H1 (cell line): ENCODE data around the gene TTI1. TPM values are rescaled to one million over a fixed set of nuclear protein-coding genes. Genes with fewer than 3 reads are reported as not detected.

Source experiments
- CTCF ChIA-PET: fragments of 300-600 bp; sonication (Branson Sonifier 250); formaldehyde crosslinking; loops from one replicate; lab custom pipeline; 2021; ENCODE audit not compliant: partially characterized antibody; lab: Charles Lee
- POLR2A ChIA-PET: fragments of 300-600 bp; sonication (Branson Sonifier 250); formaldehyde crosslinking; loops from one replicate; lab custom pipeline; 2021; ENCODE audit warnings: inconsistent platforms; ENCODE audit not compliant: partially characterized antibody; lab: Charles Lee
- DNase-seq, 2 experiments: peaks; one replicate each; pipeline versions ENCODE4 v3.0.0 to v3.0.0-alpha.2; 2010 to 2022; ENCODE audit warnings: low spot score in 2 of 2, low read depth in 1 of 2, mixed read lengths in 1 of 2
- FAIRE-seq: peaks from 2 replicates; lab custom pipeline; 2011; peaks lifted over from hg19 to GRCh38; lab: Jason Lieb, UNC
- H2AFZ ChIP-seq: 2 replicates; pipeline ENCODE4 v1.8.1; 2012; ENCODE audit warnings: low read length, inconsistent platforms
- H2AK5ac ChIP-seq: 2 replicates; pipeline ENCODE4 v1.6.1; 2013; ENCODE audit warnings: low read depth, low read length
- H2BK120ac ChIP-seq: replicated peaks from 2 replicates; pipeline ENCODE3; 2013; ENCODE audit warnings: low read depth, low read length, inconsistent platforms
- H2BK12ac ChIP-seq: 2 replicates; pipeline ENCODE4 v1.6.1; 2013; ENCODE audit warnings: low read depth, low read length
- H2BK15ac ChIP-seq: 2 replicates; pipeline ENCODE4 v1.6.1; 2013; ENCODE audit warnings: low read length
- H2BK20ac ChIP-seq: 2 replicates; pipeline ENCODE4 v1.6.1; 2013; ENCODE audit warnings: low read length
- H2BK5ac ChIP-seq: 2 replicates; pipeline ENCODE4 v1.6.1; 2013; ENCODE audit warnings: low read depth, low read length
- H3K14ac ChIP-seq: 2 replicates; pipeline ENCODE4 v1.6.1; 2013; ENCODE audit warnings: inconsistent platforms; ENCODE audit not compliant: insufficient read length
- H3K18ac ChIP-seq: 2 replicates; pipeline ENCODE4 v1.6.1; 2013; ENCODE audit warnings: low read length; ENCODE audit errors: extremely low read depth
- H3K23ac ChIP-seq: 2 replicates; pipeline ENCODE4 v1.6.1; 2013; ENCODE audit warnings: inconsistent platforms; ENCODE audit not compliant: insufficient read length
- H3K23me2 ChIP-seq: 2 replicates; pipeline ENCODE4 v1.6.1; 2013; ENCODE audit warnings: low read depth, low read length
- H3K27ac ChIP-seq: 2 replicates; pipeline ENCODE4 v1.6.1; 2011; ENCODE audit warnings: low read depth, low read length, inconsistent platforms
- H3K27me3 ChIP-seq, 4 experiments: replicated peaks in 1 of 4; 1 replicate in 1 of 4; 2 replicates in 3 of 4; pipeline versions ENCODE4 v1.6.1 to v1.8.1; 2011 to 2013; ENCODE audit warnings: low read length in 3 of 4, mild to moderate bottlenecking in 3 of 4, inconsistent platforms in 2 of 4, mixed read lengths in 2 of 4, moderate library complexity in 1 of 4; ENCODE audit not compliant: control insufficient read depth in 3 of 4, insufficient read depth in 3 of 4; ENCODE audit errors: extremely low read depth in 1 of 4
- H3K36me3 ChIP-seq, 4 experiments: 2 replicates each; pipeline versions ENCODE4 v1.6.1 to v1.8.1; 2011 to 2013; ENCODE audit warnings: mild to moderate bottlenecking in 4 of 4, low read length in 3 of 4, moderate library complexity in 2 of 4, control low read depth in 1 of 4, inconsistent platforms in 1 of 4; ENCODE audit not compliant: insufficient read depth in 4 of 4, control insufficient read depth in 2 of 4
- H3K4ac ChIP-seq: replicated peaks from 2 replicates; pipeline ENCODE3; 2013; ENCODE audit warnings: low read length, low read depth, mixed read lengths, inconsistent platforms; ENCODE audit not compliant: insufficient read length
- H3K4me1 ChIP-seq, 4 experiments: replicated peaks in 1 of 4; 1 replicate in 1 of 4; 2 replicates in 3 of 4; pipeline versions ENCODE4 v1.6.1 to v1.8.1; 2011 to 2013; ENCODE audit warnings: low read length in 3 of 4, inconsistent platforms in 2 of 4, mixed read lengths in 1 of 4; ENCODE audit not compliant: insufficient read depth in 4 of 4, control insufficient read depth in 3 of 4
- H3K4me2 ChIP-seq, 2 experiments: 2 replicates each; pipeline versions ENCODE4 v1.6.1 to v1.8.1; 2011 to 2013; ENCODE audit warnings: low read depth in 2 of 2, low read length in 2 of 2, control low read depth in 1 of 2, inconsistent platforms in 1 of 2, mild to moderate bottlenecking in 1 of 2; ENCODE audit not compliant: insufficient read depth in 1 of 2
- H3K4me3 ChIP-seq, 4 experiments: fragments of 200-600, 300-600 bp in 1 of 4; sonication (generic), shearing (Covaris generic), sonication (Bioruptor Twin) in 1 of 4; 2 replicates each; pipeline versions ENCODE4 v1.5.1 to v1.8.1; 2011 to 2016; ENCODE audit warnings: low read length in 4 of 4, low read depth in 3 of 4, control low read depth in 2 of 4, inconsistent platforms in 2 of 4, mild to moderate bottlenecking in 2 of 4, mixed read lengths in 1 of 4, moderate library complexity in 1 of 4; ENCODE audit not compliant: insufficient read depth in 2 of 4; ENCODE audit errors: extremely low read depth in 1 of 4
- H3K56ac ChIP-seq: replicated peaks from 2 replicates; pipeline ENCODE3; 2013; ENCODE audit warnings: low read depth, mild to moderate bottlenecking, mixed read lengths, low read length, inconsistent platforms; ENCODE audit not compliant: insufficient read length
- H3K79me1 ChIP-seq: 2 replicates; pipeline ENCODE4 v1.6.1; 2013; ENCODE audit warnings: low read depth, low read length, control low read depth
- H3K79me2 ChIP-seq, 2 experiments: 2 replicates each; pipeline versions ENCODE4 v1.6.1 to v1.8.1; 2012 to 2013; ENCODE audit warnings: low read length in 2 of 2, mild to moderate bottlenecking in 2 of 2, inconsistent platforms in 1 of 2; ENCODE audit not compliant: insufficient read depth in 2 of 2, control insufficient read depth in 1 of 2
- H3K9ac ChIP-seq, 4 experiments: replicated peaks in 1 of 4; 1 replicate in 1 of 4; 2 replicates in 3 of 4; pipeline versions ENCODE4 v1.6.1 to v1.8.1; 2011 to 2013; ENCODE audit warnings: low read depth in 3 of 4, low read length in 3 of 4, control low read depth in 2 of 4, mild to moderate bottlenecking in 2 of 4, moderate library complexity in 2 of 4, inconsistent platforms in 1 of 4; ENCODE audit errors: extremely low read depth in 1 of 4
- H3K9me3 ChIP-seq, 2 experiments: 2 replicates each; pipeline versions ENCODE4 v1.6.1 to v1.8.1; 2012 to 2013; ENCODE audit warnings: mild to moderate bottlenecking in 2 of 2, moderate library complexity in 2 of 2, control low read depth in 1 of 2, inconsistent platforms in 1 of 2, low read depth in 1 of 2, low read length in 1 of 2, mixed read lengths in 1 of 2; ENCODE audit not compliant: insufficient read depth in 2 of 2
- H4K20me1 ChIP-seq, 2 experiments: replicated peaks in 1 of 2; 2 replicates each; pipeline versions ENCODE3 to v1.8.1; 2011 to 2013; ENCODE audit warnings: inconsistent platforms in 2 of 2, low read length in 2 of 2, mild to moderate bottlenecking in 1 of 2; ENCODE audit not compliant: insufficient read depth in 2 of 2, control insufficient read depth in 1 of 2
- H4K5ac ChIP-seq: 2 replicates; pipeline ENCODE4 v1.6.1; 2013; ENCODE audit warnings: low read length, low read depth, mixed read lengths, inconsistent platforms; ENCODE audit not compliant: insufficient read length
- H4K8ac ChIP-seq: 2 replicates; pipeline ENCODE4 v1.8.0; 2013; ENCODE audit warnings: mild to moderate bottlenecking, moderate library complexity, low read length, inconsistent platforms; ENCODE audit not compliant: insufficient read depth; ENCODE audit errors: extremely low read depth
- H4K91ac ChIP-seq: replicated peaks from 2 replicates; pipeline ENCODE3; 2013; ENCODE audit warnings: low read length, mixed read lengths, inconsistent platforms; ENCODE audit not compliant: insufficient read length
- BCL11A ChIP-seq, 2 experiments: IDR thresholded peaks; one replicate each; pipeline ENCODE4 v1.6.1; 2011; ENCODE audit warnings: low read depth in 2 of 2, low read length in 2 of 2, mild to moderate bottlenecking in 2 of 2
- CHD2 ChIP-seq: IDR thresholded peaks from 2 replicates; pipeline ENCODE4 v1.6.1; 2012; ENCODE audit warnings: low read length, improper control_type of control experiment
- CREB1 ChIP-seq: IDR thresholded peaks from 2 replicates; pipeline ENCODE4 v1.6.1; 2012; ENCODE audit warnings: inconsistent platforms
- EGR1 ChIP-seq: IDR thresholded peaks from 2 replicates; pipeline ENCODE4 v1.6.1; 2011; ENCODE audit warnings: low read depth, low read length, borderline replicate concordance
- FOSL1 ChIP-seq: IDR thresholded peaks from 2 replicates; pipeline ENCODE4 v1.6.1; 2011; ENCODE audit warnings: mild to moderate bottlenecking, low read depth, low read length, moderate library complexity; ENCODE audit not compliant: insufficient read depth
- GABPA ChIP-seq: IDR thresholded peaks from 2 replicates; pipeline ENCODE4 v1.6.1; 2011; ENCODE audit warnings: mild to moderate bottlenecking, low read length, moderate library complexity, borderline replicate concordance; ENCODE audit not compliant: insufficient read depth
- HDAC2 ChIP-seq, 2 experiments: fragments of 300-600 bp in 1 of 2; sonication (generic) in 1 of 2; IDR thresholded peaks; 2 replicates each; pipeline ENCODE4 v1.6.1; 2011 to 2012; ENCODE audit warnings: low read depth in 2 of 2, low read length in 2 of 2, mild to moderate bottlenecking in 2 of 2, moderate library complexity in 2 of 2, borderline replicate concordance in 1 of 2, inconsistent platforms in 1 of 2
- SP4 ChIP-seq: IDR thresholded peaks from 2 replicates; pipeline ENCODE4 v1.6.1; 2012; ENCODE audit warnings: low read length, inconsistent platforms
- SUZ12 ChIP-seq: fragments of 200-600 bp; sonication (generic); IDR thresholded peaks from 2 replicates; pipeline ENCODE4 v1.6.1; 2012; ENCODE audit warnings: mild to moderate bottlenecking, inconsistent platforms, low read length, moderate library complexity, mixed read lengths
- TEAD4 ChIP-seq: IDR thresholded peaks from 2 replicates; pipeline ENCODE4 v1.6.1; 2012; ENCODE audit warnings: low read depth, low read length, inconsistent platforms, mixed read lengths
- YY1 ChIP-seq: IDR thresholded peaks from 2 replicates; pipeline ENCODE4 v1.6.1; 2011; ENCODE audit warnings: low read depth, mild to moderate bottlenecking, low read length
- WGBS, 2 experiments: shearing (Covaris generic) in 1 of 2; methylation state at CpG; one replicate each; pipeline versions ENCODE4 v1.1.6 to v1.1.7; 2013 to 2015; ENCODE audit warnings: low lambda C conversion rate in 2 of 2, mixed read lengths in 2 of 2, inconsistent platforms in 1 of 2, low coverage in 1 of 2, missing lambda C conversion rate in 1 of 2; ENCODE audit not compliant: insufficient replicate concordance in 2 of 2, insufficient coverage in 1 of 2, insufficient read length in 1 of 2; ENCODE audit errors: extremely low coverage in 1 of 2, missing lambda C conversion rate in 1 of 2; 5-methylcytosine and 5-hydroxymethylcytosine counted together
- polyA plus RNA-seq, 7 experiments: library from polyadenylated mRNA; depleted of rRNA in 3 of 7; stranded (reverse) in 5 of 7; unstranded in 2 of 7; fragments of >200 nt in 5 of 7; fragments of 200-250 nt in 2 of 7; gene quantifications; 1 replicate in 5 of 7; 2 replicates in 1 of 7; 4 replicates in 1 of 7; pipeline versions ENCODE4 v1.2.1 to v1.2.3, GENCODE V29; 2011 to 2013; ENCODE audit warnings: missing spikeins in 2 of 7, mixed read lengths in 2 of 7
- total RNA-seq: library from RNA; stranded (reverse); fragmentation: NEBNext Ultra II Directional; extraction: Animal tissue kit (Norgen Biotek cat#: 25700); gene quantifications from 2 replicates; pipeline ENCODE4 v1.2.1, GENCODE V29; 2021

TTI1 gene
- total and polyA plus RNA-seq, 2 of the 8 experiments (the other 6 are each of a cell fraction or from before 2014, with no cell fraction given) = 34.1 to 47.0 TPM

- H3K14ac ChIP-seq = no peak overlapping the region
- CTCF ChIA-PET = interaction anchor here (1.3 to 3.0 kb wide), 2 partner anchors 8 to 161 kb away, joined by 3 to 23 read pairs; no protein-coding TSS in a partner anchor
Measured at GRCh38 chr20:38081575-38081974, 48.3 kb upstream of the TTI1 start.

More at GRCh38 chr20:38081575-38081974, 48.3 kb upstream of the TTI1 start:
- no peak overlapping the region for H3K4me3 ChIP-seq
- H3K56ac ChIP-seq = no peak overlapping the region
- no peaks in the 10 kb centered on the region for H3K9me3 ChIP-seq
- H2BK120ac ChIP-seq = no peak overlapping the region
- H3K18ac ChIP-seq = no peak overlapping the region
- peaks cover 0 to 17% (median 2%) of the 10 kb centered on the region in 4 experiments; a peak in 4 of 8 replicates for H3K36me3 ChIP-seq
- DNase-seq (no peak), FAIRE-seq (no peak)
- peaks cover 6% of the 10 kb centered on the region for H3K79me1 ChIP-seq
- H3K23ac ChIP-seq = no peak overlapping the region
- H4K91ac ChIP-seq = no peak overlapping the region
- no peaks in the 10 kb centered on the region for H3K4me1 ChIP-seq
- H2AFZ ChIP-seq = no peak overlapping the region
- no peak overlapping the region for H3K4me2 ChIP-seq
- 92% methylated on average over 3 of the region's 3 CpGs; no CpG with 5 or more reads in 1 of the 2 experiments for WGBS, 2 experiments
- no peak overlapping the region for H3K9ac ChIP-seq
- H2AK5ac ChIP-seq = no peak overlapping the region
- H2BK15ac ChIP-seq = no peak overlapping the region
- H4K8ac ChIP-seq = no peak overlapping the region
- TF ChIP-seq FOSL1 (no peak), GABPA (no peak), HDAC2 (IDR thresholded peaks at IDR 0.05; ENCODE audit: borderline replicate concordance in 1 of 2, low read depth in 2 of 2, low read length in 2 of 2) (no peak), BCL11A (IDR thresholded peaks at IDR 0.05; ENCODE audit: low read depth in 2 of 2, low read length in 2 of 2) (no peak), YY1 (no peak), SUZ12 (no peak), CREB1 (no peak), TEAD4 (no peak), SP4 (no peak), EGR1 (no peak), CHD2 (no peak)
- POLR2A ChIA-PET = no interaction called here
- H3K23me2 ChIP-seq = no peaks in the 10 kb centered on the region
- H2BK20ac ChIP-seq = no peak overlapping the region
- no peak overlapping the region for H2BK12ac ChIP-seq
- no peak overlapping the region for H2BK5ac ChIP-seq
- H3K4ac ChIP-seq = no peak overlapping the region
- peaks cover 0 to 41% of the 10 kb centered on the region in 2 experiments; a peak in 2 of 4 replicates for H3K79me2 ChIP-seq
- H3K27me3 ChIP-seq = no peaks in the 10 kb centered on the region
- H4K20me1 ChIP-seq = peaks cover 3% of the 10 kb centered on the region in 2 experiments
- no peak overlapping the region for H3K27ac ChIP-seq
- H4K5ac ChIP-seq = no peak overlapping the region
